SU-DHL-6 (cell line): ENCODE data around the gene CCDC18.
"Not testable (repeated sequence)": the region's sequence is repeated elsewhere in the genome, so short reads cannot be mapped to it uniquely, and the experiment has no call there.

Source experiments
- H2AFZ ChIP-seq: fragments of 200-600 bp; sonication (generic); 2 replicates; pipeline ENCODE4 v1.6.1; 2014; ENCODE audit warnings: low read depth, mild to moderate bottlenecking, moderate library complexity, mixed read lengths, antibody characterized with exemption, low read length; ENCODE audit not compliant: severe bottlenecking
- H3F3A ChIP-seq: fragments of 200-600 bp; shearing (Covaris generic); 2 replicates; pipeline ENCODE4 v1.6.0; 2016; ENCODE audit warnings: antibody characterized with exemption, mild to moderate bottlenecking; ENCODE audit not compliant: insufficient read depth
- H3K27ac ChIP-seq: fragments of 200-600 bp; sonication (generic); 2 replicates; pipeline ENCODE4 v1.5.1; 2016; ENCODE audit warnings: low read depth, mild to moderate bottlenecking, low read length, moderate library complexity, mixed read lengths
- H3K27me3 ChIP-seq: fragments of 200-600 bp; sonication (generic), shearing (Covaris generic); 2 replicates; pipeline ENCODE4 v1.6.0; 2014; ENCODE audit warnings: mild to moderate bottlenecking, low read length
- H3K36me3 ChIP-seq: fragments of 200-600 bp; sonication (generic); 2 replicates; pipeline ENCODE4 v1.6.1; 2014; ENCODE audit warnings: mild to moderate bottlenecking, low read length, mixed read lengths
- H3K4me2 ChIP-seq: fragments of 300-600, 200-600 bp; shearing (Covaris generic), sonication (generic); 2 replicates; pipeline ENCODE4 v1.6.0; 2014; ENCODE audit warnings: low read length, low read depth, mild to moderate bottlenecking; ENCODE audit not compliant: poor library complexity, severe bottlenecking
- H3K4me3 ChIP-seq: fragments of 200-600 bp; sonication (generic); 2 replicates; pipeline ENCODE4 v1.5.1; 2014; ENCODE audit warnings: antibody characterized with exemption, low read length, mild to moderate bottlenecking, mixed read lengths; ENCODE audit not compliant: insufficient read depth, poor library complexity, severe bottlenecking
- H3K79me2 ChIP-seq: fragments of 200-600 bp; sonication (generic); 2 replicates; pipeline ENCODE4 v1.6.1; 2014; ENCODE audit warnings: mild to moderate bottlenecking, low read length, moderate library complexity; ENCODE audit not compliant: insufficient read depth
- H3K9ac ChIP-seq: fragments of 200-600 bp; sonication (generic); 2 replicates; pipeline ENCODE4 v1.7.0; 2014; ENCODE audit warnings: mild to moderate bottlenecking, low read length
- H3K9me2 ChIP-seq: fragments of 200-600 bp; sonication (generic); replicated peaks from 2 replicates; pipeline ENCODE4 v1.6.1; 2014; ENCODE audit warnings: low read length; ENCODE audit not compliant: insufficient read depth
- H3K9me3 ChIP-seq: fragments of 200-600 bp; sonication (generic); 2 replicates; pipeline ENCODE4 v1.6.1; 2014; ENCODE audit warnings: low read length, mixed read lengths; ENCODE audit not compliant: insufficient read depth
- H4K20me1 ChIP-seq: fragments of 200-600 bp; sonication (generic); 2 replicates; pipeline ENCODE4 v1.6.1; 2014; ENCODE audit warnings: low read depth, mild to moderate bottlenecking, antibody characterized with exemption, low read length, moderate library complexity, mixed read lengths
- EZH2phosphoT487 ChIP-seq: fragments of 200-600 bp; sonication (generic), shearing (Covaris generic); conservative IDR thresholded peaks from 2 replicates; pipeline ENCODE4 v1.6.1; 2018; ENCODE audit warnings: mild to moderate bottlenecking, antibody characterized with exemption, low read length, moderate library complexity, mixed read lengths
- TF ChIP-seq, protein P1 (sequence below): fragments of 200-600 bp; sonication (generic); IDR thresholded peaks from one replicate; pipeline ENCODE4 v1.5.1; 2017; ENCODE audit warnings: antibody characterized with exemption, mild to moderate bottlenecking, low read length, moderate library complexity; ENCODE audit not compliant: insufficient read depth, poor library complexity, severe bottlenecking

The CCDC18 gene

DNA sequence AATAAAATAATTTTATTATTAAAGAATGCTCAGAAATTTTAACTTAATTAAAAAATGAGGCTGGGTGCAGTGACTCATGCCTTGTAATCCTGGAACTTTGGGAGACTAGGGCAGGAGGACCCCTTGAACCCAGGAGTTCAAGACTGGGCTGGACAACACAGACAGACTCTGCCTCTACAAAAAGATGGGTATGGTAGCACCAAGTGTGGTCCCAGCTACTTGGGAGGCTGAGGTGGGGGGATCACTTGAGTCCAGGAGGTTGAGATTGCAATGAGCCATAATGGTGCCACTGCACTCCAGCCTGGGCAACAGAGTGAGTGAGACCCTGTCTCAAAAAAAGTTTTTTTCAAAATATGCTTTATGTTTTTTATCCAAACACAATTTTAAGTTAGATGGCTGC is 25.6 kb upstream of the CCDC18 start:
- TF ChIP-seq, protein P1, sequence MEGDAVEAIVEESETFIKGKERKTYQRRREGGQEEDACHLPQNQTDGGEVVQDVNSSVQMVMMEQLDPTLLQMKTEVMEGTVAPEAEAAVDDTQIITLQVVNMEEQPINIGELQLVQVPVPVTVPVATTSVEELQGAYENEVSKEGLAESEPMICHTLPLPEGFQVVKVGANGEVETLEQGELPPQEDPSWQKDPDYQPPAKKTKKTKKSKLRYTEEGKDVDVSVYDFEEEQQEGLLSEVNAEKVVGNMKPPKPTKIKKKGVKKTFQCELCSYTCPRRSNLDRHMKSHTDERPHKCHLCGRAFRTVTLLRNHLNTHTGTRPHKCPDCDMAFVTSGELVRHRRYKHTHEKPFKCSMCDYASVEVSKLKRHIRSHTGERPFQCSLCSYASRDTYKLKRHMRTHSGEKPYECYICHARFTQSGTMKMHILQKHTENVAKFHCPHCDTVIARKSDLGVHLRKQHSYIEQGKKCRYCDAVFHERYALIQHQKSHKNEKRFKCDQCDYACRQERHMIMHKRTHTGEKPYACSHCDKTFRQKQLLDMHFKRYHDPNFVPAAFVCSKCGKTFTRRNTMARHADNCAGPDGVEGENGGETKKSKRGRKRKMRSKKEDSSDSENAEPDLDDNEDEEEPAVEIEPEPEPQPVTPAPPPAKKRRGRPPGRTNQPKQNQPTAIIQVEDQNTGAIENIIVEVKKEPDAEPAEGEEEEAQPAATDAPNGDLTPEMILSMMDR, result no peak
- no peak for TF ChIP-seq EZH2phosphoT487
- Histone ChIP-seq H3K9me2 (no peaks in the 10 kb centered on the region), H4K20me1 (peaks cover 4% of the 10 kb centered on the region; the same call in 1 of the 2 replicates), H3K27me3 (no peaks in the 10 kb centered on the region), H3K9ac (no peak overlapping the region), H3F3A (peaks cover 74% of the 10 kb centered on the region), H3K4me2 (no peak overlapping the region), H3K79me2 (peaks cover 9% of the 10 kb centered on the region; the same call in 1 of the 2 replicates), H2AFZ (no peak overlapping the region), H3K36me3 (peaks cover 56% of the 10 kb centered on the region), H3K4me3 (no peak overlapping the region), H3K27ac (no peak overlapping the region), H3K9me3 (no peaks in the 10 kb centered on the region)

DNA sequence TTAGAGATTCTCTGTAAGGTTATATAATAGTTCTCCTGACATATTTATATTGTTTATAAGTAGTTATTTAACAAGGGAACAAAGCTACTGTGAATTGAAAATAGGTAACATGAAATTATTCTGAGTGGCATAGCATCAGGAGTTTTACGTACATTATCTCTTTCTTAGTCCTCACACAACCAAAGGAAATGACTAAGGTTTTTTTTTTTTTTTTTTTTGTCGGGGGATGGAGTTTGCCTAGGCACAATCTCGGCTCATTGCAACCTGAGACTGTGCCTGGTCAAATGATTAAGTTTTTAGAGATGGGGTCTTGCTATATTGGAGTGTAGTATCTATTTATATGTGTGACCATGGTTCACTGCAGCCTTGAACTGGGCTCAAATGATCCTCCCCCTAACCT is 25.2 kb upstream of the CCDC18 start:
- Histone ChIP-seq H3K9ac (no peak overlapping the region), H3K36me3 (peaks cover 57% of the 10 kb centered on the region), H3K27ac (no peak overlapping the region), H3K27me3 (no peaks in the 10 kb centered on the region), H3K9me2 (no peaks in the 10 kb centered on the region), H3K79me2 (peaks cover 13% of the 10 kb centered on the region; the same call in 1 of the 2 replicates), H3K4me2 (no peak overlapping the region), H3F3A (peaks cover 74% of the 10 kb centered on the region), H3K4me3 (no peak overlapping the region), H3K9me3 (no peaks in the 10 kb centered on the region), H4K20me1 (peaks cover 4% of the 10 kb centered on the region; the same call in 1 of the 2 replicates), H2AFZ (no peak overlapping the region)
- TF ChIP-seq EZH2phosphoT487, result no peak
- TF ChIP-seq, protein P1, result no peak

DNA sequence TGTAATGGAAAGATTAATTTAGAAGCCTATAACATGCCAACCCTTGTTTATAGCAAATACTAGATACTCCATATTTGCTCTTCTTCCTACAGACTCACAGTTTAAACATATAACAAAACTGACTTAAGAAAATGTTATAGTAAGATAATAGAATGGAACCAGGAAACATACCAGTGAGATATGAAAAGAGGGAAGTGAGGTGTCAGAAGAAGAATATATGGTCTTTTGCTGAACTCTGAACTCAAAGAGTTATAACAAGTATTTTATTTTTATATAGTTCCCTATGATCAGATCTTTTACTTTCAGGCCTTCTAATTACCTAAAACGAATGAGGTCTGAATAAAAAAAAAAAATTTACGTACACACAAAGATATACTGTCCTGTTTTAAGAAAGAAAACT is 21.2 kb upstream of the CCDC18 start:
- Histone ChIP-seq H3K27me3 (no peaks in the 10 kb centered on the region), H3F3A (peaks cover 39% of the 10 kb centered on the region; the same call in 1 of the 2 replicates), H3K4me2 (no peak overlapping the region), H3K9ac (no peak overlapping the region), H3K9me2 (no peaks in the 10 kb centered on the region), H3K4me3 (no peak overlapping the region), H3K79me2 (peaks cover 53% of the 10 kb centered on the region), H2AFZ (no peak overlapping the region), H3K27ac (no peak overlapping the region), H4K20me1 (peaks cover 7% of the 10 kb centered on the region), H3K36me3 (peaks cover 39% of the 10 kb centered on the region), H3K9me3 (no peaks in the 10 kb centered on the region)
- TF ChIP-seq, protein P1, result no peak
- no peak for TF ChIP-seq EZH2phosphoT487

DNA sequence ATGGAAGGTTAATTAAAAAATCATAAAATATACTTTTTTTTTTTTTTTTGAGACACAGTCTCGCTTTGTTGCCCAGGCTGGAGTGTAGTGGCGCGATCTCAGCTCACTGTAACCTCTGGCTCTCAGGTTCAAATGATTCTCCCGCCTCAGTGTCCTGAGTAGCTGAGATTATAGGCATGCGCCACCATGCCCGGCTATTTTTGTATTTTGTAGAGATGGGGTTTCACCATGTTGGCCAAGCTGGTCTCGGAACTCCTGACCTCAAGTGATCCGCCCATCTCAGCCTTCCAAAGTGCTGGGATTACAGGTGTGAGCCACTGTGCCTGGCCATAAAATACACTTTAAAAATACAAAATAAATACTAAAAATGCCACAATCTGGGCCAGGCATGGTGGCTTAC is 17.2 kb upstream of the CCDC18 start:
- peaks cover 14% of the 10 kb centered on the region; the same call in 1 of the 2 replicates for H3F3A ChIP-seq
- not testable (repeated sequence) for H3K27ac ChIP-seq, H3K9ac ChIP-seq, H3K4me3 ChIP-seq, H3K9me3 ChIP-seq, H3K27me3 ChIP-seq, H3K4me2 ChIP-seq, H2AFZ ChIP-seq, H3K9me2 ChIP-seq
- H3K36me3 ChIP-seq, result peaks cover 28% of the 10 kb centered on the region; the same call in 1 of the 2 replicates
- peaks cover 10% of the 10 kb centered on the region; the same call in 1 of the 2 replicates for H4K20me1 ChIP-seq
- H3K79me2 ChIP-seq, result peaks cover 93% of the 10 kb centered on the region
